DLD1 (cell line): ENCODE measurements around the gene SIAH3.
"Not testable (repeated sequence)": the region's sequence is repeated elsewhere in the genome, so short reads cannot be mapped to it uniquely, and the experiment has no call there.

Experiments used
- in situ Hi-C: cut with HindIII; loops from 2 replicates; pipeline ENCODE4 v1.10.0; 2017; ENCODE audit warnings: low sequenced_read_pairs

Gene SIAH3

GRCh38 chr13:45784755-45785675 is 66.5 kb downstream of the SIAH3 start:
- in situ Hi-C loops: no loop called here

DNA sequence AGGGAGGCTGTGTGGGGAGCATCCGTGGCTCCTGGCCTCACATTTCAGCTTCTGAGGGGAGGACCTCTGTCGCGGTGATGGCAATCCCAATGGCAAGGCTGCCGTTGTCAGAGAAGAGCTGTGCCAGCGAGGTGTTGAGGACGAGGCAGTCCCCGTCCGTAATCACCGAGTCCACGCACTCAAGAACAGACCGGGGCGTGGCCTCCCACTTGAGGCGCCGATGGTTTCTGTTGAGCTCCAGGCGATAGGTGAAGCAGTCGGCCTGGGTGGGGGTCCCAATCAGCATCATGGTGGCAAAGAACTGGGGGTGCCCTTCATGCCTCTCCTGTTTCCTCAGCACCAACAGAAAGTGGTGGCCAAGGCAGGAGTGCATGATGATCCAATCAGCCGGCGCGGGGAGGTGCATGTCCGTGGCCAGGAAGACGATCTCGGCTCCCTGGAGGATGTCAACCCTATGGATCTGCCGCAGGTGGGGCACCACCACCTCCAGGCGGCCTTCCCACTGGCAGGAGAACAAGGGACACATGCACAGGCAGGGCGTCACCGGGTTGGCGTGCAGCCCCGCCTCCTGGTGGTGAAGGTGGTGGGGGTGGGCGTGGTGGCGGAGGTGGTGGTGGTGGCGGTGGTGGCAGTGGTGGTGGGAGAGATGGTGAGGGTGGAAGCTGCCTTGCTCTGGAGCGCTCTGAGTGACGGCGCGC is 68.1 kb downstream of the SIAH3 start:
- in situ Hi-C loops: no loop called here

DNA sequence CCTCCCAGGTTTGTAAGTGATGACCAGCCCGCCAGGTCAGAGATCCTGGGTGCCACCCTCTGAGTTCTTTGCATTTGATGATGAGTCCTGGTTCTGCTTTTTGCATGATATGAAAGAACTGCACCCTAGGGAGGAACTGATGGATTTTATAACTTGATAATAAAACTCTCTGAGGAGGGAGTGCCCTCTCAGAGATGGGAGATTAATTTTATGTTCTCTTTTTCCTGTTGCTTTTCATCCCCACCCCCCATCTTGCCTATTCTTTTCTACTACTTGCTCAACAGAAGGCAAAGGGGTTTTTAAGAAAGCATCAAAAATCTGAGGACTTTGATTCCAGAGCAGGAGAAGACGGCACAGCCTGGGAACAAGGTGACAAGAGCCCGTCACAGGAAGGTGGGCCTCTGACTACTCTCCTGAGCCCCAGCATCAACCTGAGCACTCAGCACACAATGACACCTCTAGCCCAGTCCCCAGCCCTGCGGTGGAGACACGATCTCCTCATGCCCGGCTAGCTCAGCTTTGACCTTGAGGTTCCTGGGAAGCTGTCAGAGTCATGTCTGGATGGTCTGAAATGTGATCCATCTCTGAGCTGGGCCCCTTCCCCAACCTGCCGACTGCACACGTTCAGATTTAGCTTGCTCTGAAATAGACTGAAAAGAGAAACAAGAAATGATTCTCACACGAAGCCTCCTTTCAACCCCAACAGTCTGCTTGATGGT is 69.1 kb downstream of the SIAH3 start:
- in situ Hi-C loops: no loop called here

- in situ Hi-C loops: no loop called here
These were observed 69.8 kb downstream of the SIAH3 start for GRCh38 chr13:45781553-45782326.

DNA sequence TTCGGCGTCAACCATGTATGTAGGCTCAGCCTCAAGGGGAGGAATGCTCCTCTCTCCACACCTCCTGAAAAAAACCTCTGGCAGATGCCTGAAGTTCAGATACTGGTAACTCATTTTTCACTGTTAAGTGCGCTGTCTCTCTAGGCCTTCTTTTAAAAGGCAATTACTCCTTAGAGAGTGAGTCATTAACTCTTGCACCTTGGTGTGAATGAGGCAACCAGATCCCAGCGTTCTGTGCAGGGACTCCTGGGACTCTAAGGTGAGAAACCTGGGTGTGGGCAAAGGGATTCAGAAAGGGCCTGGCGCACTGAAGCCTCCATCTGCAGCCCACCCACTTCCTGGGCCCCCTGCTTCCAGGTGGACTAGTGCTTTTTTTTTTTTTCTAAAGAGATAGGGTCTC is 71.7 kb downstream of the SIAH3 start:
- in situ Hi-C loops: no loop called here

DNA sequence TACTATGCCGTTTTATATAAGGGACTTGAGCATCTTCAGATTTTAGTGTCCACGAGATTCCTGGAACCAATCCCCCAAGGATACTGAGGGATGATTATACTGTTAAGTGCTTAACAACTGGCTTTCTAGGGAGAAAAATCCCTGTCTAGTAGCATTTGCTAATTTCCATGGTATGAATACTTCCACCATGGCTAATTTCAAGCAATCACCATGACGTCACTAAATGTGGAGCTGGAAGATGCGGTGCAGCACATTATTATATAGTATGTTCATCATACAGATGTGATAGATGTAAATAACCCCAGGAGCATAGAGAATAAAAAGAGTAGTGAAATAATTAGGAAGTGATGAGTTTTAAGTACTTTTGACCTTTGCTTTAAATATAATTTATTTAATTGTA is 72.7 kb downstream of the SIAH3 start:
- in situ Hi-C loops: no loop called here

- in situ Hi-C loops: no loop called here
These were observed 74.8 kb downstream of the SIAH3 start for GRCh38 chr13:45776748-45777147.

GRCh38 chr13:45775401-45775963 is 76.1 kb downstream of the SIAH3 start:
- in situ Hi-C loops: no loop called here

GRCh38 chr13:45773944-45774343 is 77.6 kb downstream of the SIAH3 start:
- in situ Hi-C loops: no loop called here

DNA sequence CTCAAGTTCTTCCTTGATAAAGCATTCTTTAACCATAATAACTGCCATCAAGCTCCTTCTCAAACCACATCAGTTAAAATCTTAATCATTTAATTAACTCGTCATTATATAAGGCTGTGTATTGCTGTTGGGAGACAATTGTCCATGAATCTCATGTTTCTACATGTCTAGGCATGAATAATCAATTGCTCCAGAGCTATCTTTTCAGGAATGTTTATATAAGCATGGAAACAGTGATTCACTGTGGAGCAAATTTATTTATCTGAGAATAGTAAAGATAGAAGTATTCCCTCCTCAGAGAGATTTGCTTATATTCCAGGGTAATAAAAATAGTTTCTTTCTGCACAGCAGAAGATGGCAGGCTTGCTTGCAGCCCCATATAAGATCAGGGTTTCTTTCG is 78.3 kb downstream of the SIAH3 start:
- in situ Hi-C loops: no loop called here

DNA sequence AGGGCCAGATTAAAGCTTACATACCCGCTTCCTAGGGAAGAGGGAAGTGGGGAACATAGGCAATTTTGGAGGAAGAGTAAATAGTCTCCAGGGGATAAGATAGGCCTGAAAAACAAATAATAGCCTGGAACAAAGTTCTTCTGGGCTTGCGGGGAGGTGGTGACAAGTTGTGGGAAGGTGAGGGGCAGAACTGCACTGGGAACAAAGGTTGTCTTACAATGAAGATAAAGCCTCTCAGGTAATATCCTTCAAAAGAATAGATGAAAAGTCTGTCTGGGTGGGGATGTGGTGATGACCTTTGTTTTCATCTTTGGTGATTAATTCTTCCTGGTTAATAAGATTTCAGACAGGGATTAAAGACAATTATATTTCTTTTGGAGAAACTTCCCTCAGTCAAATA is 80.7 kb downstream of the SIAH3 start:
- in situ Hi-C loops: no loop called here

- in situ Hi-C loops: no loop called here
These were observed 82.7 kb downstream of the SIAH3 start for GRCh38 chr13:45768656-45769479.

DNA sequence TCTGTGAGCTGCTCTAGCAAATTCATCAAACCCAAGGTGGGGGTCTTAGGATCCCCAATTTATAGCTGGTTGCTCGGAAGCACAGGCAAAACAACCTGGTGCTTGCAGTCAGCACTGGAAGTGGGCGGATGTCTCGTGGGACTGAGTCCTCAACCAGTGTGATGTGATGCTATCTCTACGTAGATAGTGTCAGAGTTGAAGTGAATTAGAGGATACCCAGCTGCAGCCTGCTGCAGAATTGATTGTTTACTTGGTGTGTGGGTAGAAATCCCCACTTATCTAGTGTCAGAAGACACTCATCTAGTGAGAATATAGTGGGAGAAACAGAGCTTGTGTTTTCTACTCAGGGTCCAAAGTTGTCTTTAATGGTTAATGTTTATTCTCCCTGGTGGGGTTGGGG is 86.1 kb downstream of the SIAH3 start:
- in situ Hi-C loops: no loop called here

- in situ Hi-C loops: no loop called here
These were observed 88.1 kb downstream of the SIAH3 start for GRCh38 chr13:45763419-45763818.

DNA sequence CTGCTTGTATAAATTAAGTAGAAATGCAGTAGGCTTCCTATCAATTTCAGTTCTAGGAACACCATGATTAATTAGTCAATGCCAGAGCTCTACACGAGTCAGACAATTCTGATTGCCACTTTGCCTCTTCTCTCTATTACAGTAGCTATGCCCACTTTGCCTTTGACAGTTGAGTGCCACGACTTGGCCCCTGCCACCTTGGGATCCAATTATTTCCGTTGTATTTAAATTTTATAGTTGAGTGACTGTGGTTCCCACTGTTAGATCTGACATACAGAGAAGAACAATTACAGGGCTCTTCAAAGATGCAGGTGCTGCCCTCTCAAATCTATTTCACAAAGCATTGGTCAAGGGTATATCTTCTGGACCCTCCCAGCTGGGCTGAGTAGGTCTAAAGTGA is 94.0 kb downstream of the SIAH3 start:
- in situ Hi-C loops: not testable (repeated sequence)

GRCh38 chr13:45756498-45756897 is 95.1 kb downstream of the SIAH3 start:
- in situ Hi-C loops: not testable (repeated sequence)

DNA sequence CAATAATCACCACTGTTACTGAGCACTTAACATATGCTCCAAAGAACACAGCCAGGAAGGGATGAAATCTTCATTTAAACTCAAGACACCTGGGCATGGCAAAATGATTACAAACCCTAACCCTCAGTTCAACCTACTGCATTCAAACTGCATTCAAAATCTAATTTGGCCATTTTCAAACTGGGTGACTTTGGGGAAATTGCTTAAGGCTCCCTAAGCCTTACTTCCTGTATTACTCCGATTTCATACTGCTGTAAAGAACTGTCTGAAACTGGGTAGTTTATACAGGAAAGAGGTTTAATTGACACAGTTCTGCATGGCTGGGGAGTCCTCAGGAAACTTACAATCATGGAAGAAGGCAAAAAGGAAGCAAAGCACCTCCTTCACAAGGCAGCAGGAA is 99.0 kb downstream of the SIAH3 start:
- in situ Hi-C loops: no loop called here

GRCh38 chr13:45751885-45752284 is 99.7 kb downstream of the SIAH3 start:
- in situ Hi-C loops: no loop called here

- in situ Hi-C loops: no loop called here
These were observed 101.0 kb downstream of the SIAH3 start for GRCh38 chr13:45750566-45750965.
